NCI-H69 (cell line): ENCODE results near the gene GDF3.
A peak's percentile ranks its signal among the peaks of the same experiment; 100 is the strongest.
"Not testable (repeated sequence)": the region's sequence is repeated elsewhere in the genome, so short reads cannot be mapped to it uniquely, and the experiment has no call there.

ENCODE experiments used
- DNase-seq: peaks from one replicate; lab custom pipeline; 2025; lab: John Stamatoyannopoulos, UW

Gene GDF3

GRCh38 chr12:7667125-7667524, 28.4 kb downstream of the GDF3 start:
- no peak for DNase-seq

GRCh38 chr12:7666595-7666994, 29.0 kb downstream of the GDF3 start:
- DNase-seq: no peak

- no peak for DNase-seq
Measured at GRCh38 chr12:7661741-7662140, 33.8 kb downstream of the GDF3 start.

- DNase-seq: no peak
Measured at GRCh38 chr12:7656121-7656520, 39.5 kb downstream of the GDF3 start.

GRCh38 chr12:7650091-7650490, 45.5 kb downstream of the GDF3 start:
- no peak for DNase-seq

- no peak for DNase-seq
Measured at GRCh38 chr12:7647071-7647470, 48.5 kb downstream of the GDF3 start.

GRCh38 chr12:7646178-7646475, 49.4 kb downstream of the GDF3 start:
- no peak for DNase-seq

GRCh38 chr12:7645395-7646177, 50.0 kb downstream of the GDF3 start:
- peak; percentile 30 for DNase-seq

- peak; percentile 50 for DNase-seq
Measured at GRCh38 chr12:7642876-7643309, 52.7 kb downstream of the GDF3 start.

- no peak for DNase-seq
Measured at GRCh38 chr12:7642287-7642686, 53.3 kb downstream of the GDF3 start.

GRCh38 chr12:7640123-7640995, 55.2 kb downstream of the GDF3 start:
- not testable (repeated sequence) for DNase-seq
